Prostate gland (tissue), 2 donors: Measurements from ENCODE around the gene PLCH1.

Experiments
- CTCF ChIP-seq, 4 experiments: fragments of 200-600 bp in 2 of 4; fragments of 450-650 bp in 2 of 4; sonication (generic) in 2 of 4; IDR thresholded peaks; 1 replicate in 3 of 4; 2 replicates in 1 of 4; pipeline ENCODE4 v1.5.1; 2016 to 2019; ENCODE audit warnings: antibody characterized with exemption in 4 of 4, mild to moderate bottlenecking in 2 of 4, moderate library complexity in 2 of 4
- POLR2A ChIP-seq: fragments of 450-650 bp; IDR thresholded peaks from one replicate; pipeline ENCODE4 v1.6.1; 2016; ENCODE audit warnings: antibody characterized with exemption, mild to moderate bottlenecking
- POLR2AphosphoS5 ChIP-seq: sonication (generic); formaldehyde crosslinking; IDR thresholded peaks from one replicate; pipeline ENCODE4 v1.6.1; 2017; ENCODE audit warnings: antibody characterized with exemption

GRCh38 chr3:155697542-155697941 is 47.3 kb downstream of the PLCH1 start:
- no peak for TF ChIP-seq CTCF (IDR thresholded peaks at IDR 0.05)
- no peak for TF ChIP-seq POLR2A
- TF ChIP-seq POLR2AphosphoS5 = no peak
